HepG2 (cell line): ENCODE results near the gene LHB. TPM values are rescaled to one million over a fixed set of nuclear protein-coding genes. Genes with fewer than 3 reads are reported as not detected.
A peak's percentile ranks its signal among the peaks of the same experiment; 100 is the strongest.

Source experiments
- CBX2 ChIP-seq, 2 experiments: fragments of 200-600 bp in 1 of 2; sonication (generic); formaldehyde crosslinking in 1 of 2; IDR thresholded peaks; 2 replicates each; pipeline versions ENCODE4 v1.7.0 to v1.8.1; 2018 to 2022; ENCODE audit warnings: low read depth in 2 of 2, low read length in 1 of 2, mild to moderate bottlenecking in 1 of 2, missing genetic modification reagents in 1 of 2
- ELF4 ChIP-seq: sonication (generic); formaldehyde crosslinking; IDR thresholded peaks from 2 replicates; pipeline ENCODE4 v1.5.0; 2020; ENCODE audit warnings: missing genetic modification reagents, mild to moderate bottlenecking, moderate library complexity, borderline replicate concordance
- GATAD2A ChIP-seq: IDR thresholded peaks from 2 replicates; pipeline ENCODE4 v1.6.1; 2016
- GTF3A ChIP-seq: sonication (generic); formaldehyde crosslinking; conservative IDR thresholded peaks from 2 replicates; pipeline ENCODE4 v1.4.0; 2020; ENCODE audit warnings: mild to moderate bottlenecking, missing genetic modification reagents
- HNRNPL ChIP-seq: fragments of 200-400 bp; formaldehyde crosslinking; IDR thresholded peaks from 2 replicates; pipeline ENCODE4 v1.6.1; 2017; ENCODE audit warnings: mild to moderate bottlenecking, low read depth, low read length
- KLF16 ChIP-seq, 2 experiments: sonication (generic) in 1 of 2; formaldehyde crosslinking in 1 of 2; IDR thresholded peaks; 2 replicates each; pipeline versions ENCODE4 v1.6.1 to v1.8.0; 2016 to 2023; ENCODE audit warnings: missing genetic modification reagents in 2 of 2, missing compliant biosample characterization in 1 of 2
- MIER2 ChIP-seq: IDR thresholded peaks from 2 replicates; pipeline ENCODE4 v1.6.1; 2016; ENCODE audit warnings: missing biosample characterization, missing genetic modification reagents
- RNF2 ChIP-seq: fragments of 450-650 bp; conservative IDR thresholded peaks from 2 replicates; pipeline ENCODE4 v1.6.1; 2016; ENCODE audit warnings: low read depth
- SP2 ChIP-seq: sonication (generic); formaldehyde crosslinking; IDR thresholded peaks from 2 replicates; pipeline ENCODE4 v1.5.1; 2020; ENCODE audit warnings: mild to moderate bottlenecking, missing genetic modification reagents
- TARDBP ChIP-seq: sonication (generic); formaldehyde crosslinking; IDR thresholded peaks from 2 replicates; pipeline ENCODE4 v1.8.0; 2022; ENCODE audit warnings: mild to moderate bottlenecking, missing genetic modification reagents
- TMF1 ChIP-seq: sonication (generic); formaldehyde crosslinking; IDR thresholded peaks from 2 replicates; pipeline ENCODE4 v1.8.1; 2022; ENCODE audit warnings: low read depth, missing genetic modification reagents
- UBTF ChIP-seq: sonication (generic); formaldehyde crosslinking; IDR thresholded peaks from 2 replicates; pipeline ENCODE4 v1.4.0; 2020; ENCODE audit warnings: mild to moderate bottlenecking, missing genetic modification reagents
- ZBTB46 ChIP-seq: sonication (generic); formaldehyde crosslinking; IDR thresholded peaks from 2 replicates; pipeline ENCODE4 v1.4.0; 2020; ENCODE audit warnings: mild to moderate bottlenecking, missing genetic modification reagents, borderline replicate concordance
- ZFP36L1 ChIP-seq: sonication (generic); formaldehyde crosslinking; IDR thresholded peaks from 2 replicates; pipeline ENCODE4 v1.8.0; 2022; ENCODE audit warnings: mild to moderate bottlenecking, missing genetic modification reagents, moderate library complexity
- ZFP36L2 ChIP-seq: sonication (generic); formaldehyde crosslinking; IDR thresholded peaks from 2 replicates; pipeline ENCODE4 v1.4.0; 2020; ENCODE audit warnings: missing genetic modification reagents
- ZNF101 ChIP-seq: sonication (generic); formaldehyde crosslinking; IDR thresholded peaks from 2 replicates; pipeline ENCODE4 v1.4.0; 2020; ENCODE audit warnings: mild to moderate bottlenecking, low read depth, missing genetic modification reagents, borderline replicate concordance
- ZNF34 ChIP-seq: sonication (generic); formaldehyde crosslinking; IDR thresholded peaks from 2 replicates; pipeline ENCODE4 v1.4.0; 2020; ENCODE audit warnings: mild to moderate bottlenecking, missing genetic modification reagents, borderline replicate concordance
- ZNF703 ChIP-seq: sonication (generic); formaldehyde crosslinking; IDR thresholded peaks from 2 replicates; pipeline ENCODE4 v1.5.1; 2020; ENCODE audit warnings: missing genetic modification reagents, mild to moderate bottlenecking, moderate library complexity, borderline replicate concordance
- ZNF768 ChIP-seq: sonication (generic); formaldehyde crosslinking; IDR thresholded peaks from 2 replicates; pipeline ENCODE4 v1.4.0; 2020; ENCODE audit warnings: missing genetic modification reagents
- polyA plus RNA-seq, 8 experiments: library from polyadenylated mRNA; depleted of rRNA in 3 of 8; stranded (reverse) in 7 of 8; unstranded in 1 of 8; fragments of >200 nt; fragmentation: Illumina TruSeq in 4 of 8; extraction: Trizol in 4 of 8; gene quantifications; 2 replicates each; pipeline versions ENCODE4 v1.2.1 to v1.2.3, GENCODE V29; 2011 to 2016; ENCODE audit warnings: low read depth in 4 of 8, missing spikeins in 1 of 8, mixed read lengths in 1 of 8; ENCODE audit not compliant: insufficient read depth in 1 of 8
- total RNA-seq, 5 experiments: library from RNA; depleted of rRNA; stranded (reverse); fragments of >200 nt; fragmentation: Illumina TruSeq; extraction: Trizol; gene quantifications; 2 replicates each; pipeline ENCODE4 v1.2.3, GENCODE V29; 2016; ENCODE audit warnings: low read depth in 1 of 5
- TF ChIP-seq, protein P1 (sequence below): sonication (generic); formaldehyde crosslinking; IDR thresholded peaks from 2 replicates; pipeline ENCODE4 v1.8.1; 2023; ENCODE audit warnings: mild to moderate bottlenecking, moderate library complexity, missing genetic modification reagents
- TF ChIP-seq, protein P2 (sequence below): sonication (generic); formaldehyde crosslinking; IDR thresholded peaks from 2 replicates; pipeline ENCODE4 v1.4.0; 2020; ENCODE audit warnings: missing genetic modification reagents, borderline replicate concordance

The LHB gene
- total and polyA plus RNA-seq, 2 of the 13 experiments (the other 11 are each of a cell fraction or from before 2014, with no cell fraction given) = not detected

DNA sequence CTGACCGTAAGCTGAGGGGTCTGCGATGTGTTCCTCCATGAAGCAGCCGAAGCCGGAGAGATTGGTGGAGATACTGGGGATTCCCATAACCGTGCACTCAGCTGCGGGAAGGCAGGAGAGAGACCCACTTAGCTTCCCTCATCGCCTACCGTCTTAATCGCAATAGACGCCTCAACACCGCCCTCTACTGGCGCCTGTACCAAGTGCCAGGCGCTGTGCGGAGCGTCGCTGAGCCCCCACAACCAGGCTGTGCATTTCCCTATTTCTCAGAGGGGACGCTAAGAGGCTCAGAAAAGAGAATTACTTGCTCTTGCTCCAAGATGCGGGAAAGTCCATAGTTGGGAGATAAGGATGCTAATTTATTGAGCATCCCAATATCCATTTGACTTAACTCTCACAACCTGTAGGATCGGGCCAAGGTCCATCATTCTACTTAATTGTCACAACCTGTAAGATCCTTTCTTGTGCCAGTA is 45.9 kb downstream of the LHB start (continued):
- TF ChIP-seq ZBTB46 (CRISPR knock-in tag) (no peak), RNF2 (no peak), ELF4 (CRISPR knock-in tag) (no peak), SP2 (CRISPR knock-in tag) (no peak), GTF3A (CRISPR knock-in tag) (no peak), UBTF (0 out of 2 replicates have a peak, but pooled peaks have one; percentile 35), ZFP36L2 (CRISPR knock-in tag) (no peak), ZNF34 (no peak), HNRNPL (no peak), ZNF703 (no peak), TMF1 (no peak), ZNF101 (CRISPR knock-in tag) (no peak), TARDBP (peak; percentile 56; the same call in 1 of the 2 replicates), MIER2 (CRISPR knock-in tag) (no peak), KLF16 (CRISPR knock-in tag; IDR thresholded peaks at IDR 0.05) (peak in 1 of 2 experiments; percentile 26; a peak in 1 of 4 replicates), GATAD2A (CRISPR knock-in tag) (peak; percentile 32; the same call in 1 of the 2 replicates), CBX2 (IDR thresholded peaks at IDR 0.05; ENCODE audit: low read depth, low read length) (no peak), CBX2 (CRISPR knock-in tag; IDR thresholded peaks at IDR 0.05; ENCODE audit: low read depth) (no peak), ZFP36L1 (CRISPR knock-in tag) (no peak), ZNF768 (peak; percentile 74; the same call in 1 of the 2 replicates)
- TF ChIP-seq, protein P1, sequence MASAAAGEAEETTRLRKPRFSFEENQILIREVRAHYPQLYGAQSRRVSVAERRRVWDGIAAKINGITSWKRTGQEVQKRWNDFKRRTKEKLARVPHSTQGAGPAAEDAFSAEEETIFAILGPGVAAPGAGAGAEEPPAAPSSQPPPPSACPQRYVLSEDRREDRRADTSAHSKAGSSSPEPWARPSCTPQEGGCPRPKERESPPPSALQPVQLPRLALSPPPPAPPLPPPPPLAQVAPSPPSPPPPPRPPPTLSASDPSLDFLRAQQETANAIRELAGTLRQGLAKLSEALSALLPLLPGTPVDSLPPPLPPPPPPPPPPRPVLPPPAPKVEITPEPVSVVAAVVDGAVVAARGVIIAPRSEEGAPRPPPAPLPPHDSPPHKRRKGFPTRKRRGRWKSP = no peak
- TF ChIP-seq, protein P2, sequence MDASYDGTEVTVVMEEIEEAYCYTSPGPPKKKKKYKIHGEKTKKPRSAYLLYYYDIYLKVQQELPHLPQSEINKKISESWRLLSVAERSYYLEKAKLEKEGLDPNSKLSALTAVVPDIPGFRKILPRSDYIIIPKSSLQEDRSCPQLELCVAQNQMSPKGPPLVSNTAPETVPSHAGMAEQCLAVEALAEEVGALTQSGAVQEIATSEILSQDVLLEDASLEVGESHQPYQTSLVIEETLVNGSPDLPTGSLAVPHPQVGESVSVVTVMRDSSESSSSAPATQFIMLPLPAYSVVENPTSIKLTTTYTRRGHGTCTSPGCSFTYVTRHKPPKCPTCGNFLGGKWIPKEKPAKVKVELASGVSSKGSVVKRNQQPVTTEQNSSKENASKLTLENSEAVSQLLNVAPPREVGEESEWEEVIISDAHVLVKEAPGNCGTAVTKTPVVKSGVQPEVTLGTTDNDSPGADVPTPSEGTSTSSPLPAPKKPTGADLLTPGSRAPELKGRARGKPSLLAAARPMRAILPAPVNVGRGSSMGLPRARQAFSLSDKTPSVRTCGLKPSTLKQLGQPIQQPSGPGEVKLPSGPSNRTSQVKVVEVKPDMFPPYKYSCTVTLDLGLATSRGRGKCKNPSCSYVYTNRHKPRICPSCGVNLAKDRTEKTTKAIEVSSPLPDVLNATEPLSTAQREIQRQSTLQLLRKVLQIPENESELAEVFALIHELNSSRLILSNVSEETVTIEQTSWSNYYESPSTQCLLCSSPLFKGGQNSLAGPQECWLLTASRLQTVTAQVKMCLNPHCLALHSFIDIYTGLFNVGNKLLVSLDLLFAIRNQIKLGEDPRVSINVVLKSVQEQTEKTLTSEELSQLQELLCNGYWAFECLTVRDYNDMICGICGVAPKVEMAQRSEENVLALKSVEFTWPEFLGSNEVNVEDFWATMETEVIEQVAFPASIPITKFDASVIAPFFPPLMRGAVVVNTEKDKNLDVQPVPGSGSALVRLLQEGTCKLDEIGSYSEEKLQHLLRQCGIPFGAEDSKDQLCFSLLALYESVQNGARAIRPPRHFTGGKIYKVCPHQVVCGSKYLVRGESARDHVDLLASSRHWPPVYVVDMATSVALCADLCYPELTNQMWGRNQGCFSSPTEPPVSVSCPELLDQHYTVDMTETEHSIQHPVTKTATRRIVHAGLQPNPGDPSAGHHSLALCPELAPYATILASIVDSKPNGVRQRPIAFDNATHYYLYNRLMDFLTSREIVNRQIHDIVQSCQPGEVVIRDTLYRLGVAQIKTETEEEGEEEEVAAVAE (CRISPR knock-in tag) = no peak
